Retinal pigment epithelial cell (primary cell): ENCODE measurements around the gene KCNK2.

Experiments used
- DNase-seq: peaks from one replicate; pipeline ENCODE4 v3.0.0-alpha.2; 2010; ENCODE audit warnings: low read depth
- H3K4me3 ChIP-seq: 2 replicates; pipeline ENCODE4 v1.5.1; 2011; ENCODE audit warnings: mild to moderate bottlenecking, low read length, control low read depth, moderate library complexity
- CTCF ChIP-seq: conservative IDR thresholded peaks from 2 replicates; pipeline ENCODE4 v1.5.1; 2011; ENCODE audit warnings: low read depth, low read length, control low read depth, inconsistent platforms

Gene KCNK2

GRCh38 chr1:215114154-215114933 lies 31.8 kb downstream of the KCNK2 start:
- peak; percentile 84 for DNase-seq

GRCh38 chr1:215115760-215116159 lies 33.2 kb downstream of the KCNK2 start:
- no peak overlapping the region for H3K4me3 ChIP-seq
- DNase-seq = no peak
- TF ChIP-seq CTCF = no peak

More at GRCh38 chr1:215114154-215114933, 31.8 kb downstream of the KCNK2 start:
- TF ChIP-seq CTCF = no peak
- no peak overlapping the region for H3K4me3 ChIP-seq

GRCh38 chr1:215118081-215118480 lies 35.5 kb downstream of the KCNK2 start:
- no peak for TF ChIP-seq CTCF
- no peak overlapping the region for H3K4me3 ChIP-seq
- no peak for DNase-seq

- no peak for DNase-seq
- no peak overlapping the region for H3K4me3 ChIP-seq
- TF ChIP-seq CTCF = no peak
Measured at GRCh38 chr1:215119056-215119455, 36.5 kb downstream of the KCNK2 start.

GRCh38 chr1:215119719-215120365 lies 37.3 kb downstream of the KCNK2 start:
- no peak for TF ChIP-seq CTCF
- no peak overlapping the region for H3K4me3 ChIP-seq
- no peak for DNase-seq

- TF ChIP-seq CTCF = no peak
- DNase-seq = no peak
Measured at GRCh38 chr1:215128504-215128903, 46.0 kb downstream of the KCNK2 start.

GRCh38 chr1:215131291-215131690 lies 48.8 kb downstream of the KCNK2 start:
- DNase-seq = no peak
- no peak for TF ChIP-seq CTCF
- H3K4me3 ChIP-seq = no peak overlapping the region

More at GRCh38 chr1:215128504-215128903, 46.0 kb downstream of the KCNK2 start:
- H3K4me3 ChIP-seq = no peak overlapping the region
